Motor neuron (in vitro differentiated cells): ENCODE results near the gene ECE1. TPM values are rescaled to one million over a fixed set of nuclear protein-coding genes. Genes with fewer than 3 reads are reported as not detected.
A peak's percentile ranks its signal among the peaks of the same experiment; 100 is the strongest.

ENCODE experiments used
- ATAC-seq, 8 experiments: fragments of 200-7000 bp; cut with Tn5 transposase; replicated peaks in 6 of 8; 2 replicates each; pipeline ENCODE4 v1.8.0; 2021; ENCODE audit warnings: mild to moderate bottlenecking in 8 of 8, moderate library complexity in 8 of 8
- H3K27ac ChIP-seq, 2 donors: fragments of 250-450 bp; sonication (Bioruptor Pico); 2 replicates each; pipeline ENCODE4 v1.9.0; 2021; ENCODE audit warnings: antibody characterized with exemption in 2 of 2, mild to moderate bottlenecking in 2 of 2, moderate library complexity in 1 of 2
- H3K4me1 ChIP-seq, 2 donors: fragments of 250-450 bp; sonication (Bioruptor Pico); replicated peaks in 1 of 2; 2 replicates each; pipeline ENCODE4 v1.6.1; 2021; ENCODE audit warnings: antibody characterized with exemption in 2 of 2, mild to moderate bottlenecking in 2 of 2, moderate library complexity in 1 of 2
- H3K4me3 ChIP-seq, 5 donors: fragments of 250-450 bp; sonication (Bioruptor Pico); 2 replicates each; pipeline ENCODE4 v1.9.0; 2021; ENCODE audit warnings: antibody characterized with exemption in 5 of 5, mild to moderate bottlenecking in 5 of 5, moderate library complexity in 4 of 5
- WGBS, 10 experiments: fragments of 450-650 bp; shearing (Covaris generic); methylation state at CpG; one replicate each; pipeline ENCODE4 v1.0.0; 2022; 5-methylcytosine and 5-hydroxymethylcytosine counted together
- in situ Hi-C, 9 experiments: fragments of 400-800 bp; cut with MboI; loops; one replicate each; pipeline ENCODE4 v1.15.0; 2021; ENCODE audit warnings: low sequenced_read_pairs in 9 of 9, low pct_unique_long_range_greater_than_20kb in 2 of 9; ENCODE audit not compliant: unreplicated experiment in 9 of 9
- total RNA-seq, 8 experiments: library from RNA; unstranded; fragments of 300-600 nt; gene quantifications; 2 replicates each; pipeline versions ENCODE4 v1.2.3 to v1.2.4, GENCODE V29; 2022

ECE1 gene
- total RNA-seq, 8 experiments from 2014 or later, result 5.3 to 49.7 (median 24.3) TPM

- no peak overlapping the region for H3K27ac ChIP-seq
- in situ Hi-C loops, result loop anchor here in 8 of 9 experiments (10.0 to 25.0 kb wide), 3 partner anchors 89 to 231 kb away; no protein-coding TSS in a partner anchor
- H3K4me3 ChIP-seq, result no peak overlapping the region
- WGBS, 10 experiments, result 83 to 100% (median 100%) methylated on average over 1 to 14 of the region's 14 CpGs; no CpG with 5 or more reads in 3 of the 10 experiments
- peaks cover 0 to 8% of the 10 kb centered on the region in 2 donors for H3K4me1 ChIP-seq
- no peak for ATAC-seq
Observed at GRCh38 chr1:21255943-21256320, 34.3 kb downstream of the ECE1 start.

GRCh38 chr1:21255284-21255942 lies 34.9 kb downstream of the ECE1 start:
- H3K4me1 ChIP-seq, result peaks cover 0 to 5% of the 10 kb centered on the region in 2 donors
- H3K4me3 ChIP-seq, result no peak overlapping the region
- WGBS, 10 experiments, result 0 to 83% (median 29%) methylated on average over 1 to 9 of the region's 11 CpGs; no CpG with 5 or more reads in 2 of the 10 experiments
- in situ Hi-C loops, result loop anchor here in 8 of 9 experiments (10.0 to 25.0 kb wide), 3 partner anchors 89 to 232 kb away; no protein-coding TSS in a partner anchor
- no peak overlapping the region for H3K27ac ChIP-seq
- ATAC-seq, result peak; percentile 79 to 99 (median 97)

GRCh38 chr1:21254335-21254951 lies 35.8 kb downstream of the ECE1 start:
- in situ Hi-C loops, result loop anchor here in 8 of 9 experiments (10.0 to 25.0 kb wide), 3 partner anchors 90 to 233 kb away; no protein-coding TSS in a partner anchor
- H3K4me3 ChIP-seq, result no peak overlapping the region
- peak in 3 of 8 experiments; percentile 4 to 11 (median 5) for ATAC-seq
- no peak overlapping the region for H3K27ac ChIP-seq
- peaks cover 0 to 5% of the 10 kb centered on the region in 2 donors for H3K4me1 ChIP-seq
- 24 to 100% (median 84%) methylated on average over 1 to 8 of the region's 8 CpGs; no CpG with 5 or more reads in 4 of the 10 experiments for WGBS, 10 experiments

GRCh38 chr1:21251773-21252471 lies 38.3 kb downstream of the ECE1 start:
- Histone ChIP-seq H3K4me3 (no peak overlapping the region), H3K4me1 (peaks cover 0 to 5% of the 10 kb centered on the region in 2 donors), H3K27ac (no peak overlapping the region)
- in situ Hi-C loops, result loop anchor here in 8 of 9 experiments (10.0 to 25.0 kb wide), 3 partner anchors 93 to 235 kb away; no protein-coding TSS in a partner anchor
- WGBS, 10 experiments, result 66 to 100% (median 83%) methylated on average over 1 to 4 of the region's 4 CpGs; no CpG with 5 or more reads in 4 of the 10 experiments
- ATAC-seq, result peak in 5 of 8 experiments; percentile 35 to 94 (median 54)

- peaks cover 0 to 5% of the 10 kb centered on the region in 2 donors for H3K4me1 ChIP-seq
- in situ Hi-C loops, result loop anchor here (10.0 to 25.0 kb wide), 6 partner anchors 95 to 712 kb away; partner anchors contain the start of gene RAP1GAP (in 1 of the 9)
- no peak overlapping the region for H3K4me3 ChIP-seq
- no peak overlapping the region for H3K27ac ChIP-seq
- no peak for ATAC-seq
- 93 to 100% (median 97%) methylated on average over 2 to 9 of the region's 9 CpGs; no CpG with 5 or more reads in 1 of the 10 experiments for WGBS, 10 experiments
Observed at GRCh38 chr1:21249940-21250493, 40.2 kb downstream of the ECE1 start.

- no peak for ATAC-seq
- H3K27ac ChIP-seq, result no peak overlapping the region
- in situ Hi-C loops, result loop anchor here in 4 of 9 experiments (10.0 to 25.0 kb wide), 4 partner anchors 117 to 714 kb away; partner anchors contain the start of gene RAP1GAP (in 1 of the 4)
Observed at GRCh38 chr1:21247892-21248715, 42.2 kb downstream of the ECE1 start.

GRCh38 chr1:21246905-21247642 lies 43.2 kb downstream of the ECE1 start:
- no peak for ATAC-seq
- 86 to 100% (median 91%) methylated on average over 1 to 20 of the region's 20 CpGs; no CpG with 5 or more reads in 1 of the 10 experiments for WGBS, 10 experiments
- Histone ChIP-seq H3K4me1 (peaks cover 0 to 2% of the 10 kb centered on the region in 2 donors), H3K4me3 (no peak overlapping the region), H3K27ac (no peak overlapping the region)
- in situ Hi-C loops, result loop anchor here in 4 of 9 experiments (10.0 to 25.0 kb wide), 4 partner anchors 118 to 715 kb away; partner anchors contain the start of gene RAP1GAP (in 1 of the 4)

More at GRCh38 chr1:21247892-21248715, 42.2 kb downstream of the ECE1 start:
- 72 to 100% (median 90%) methylated on average over 3 to 14 of the region's 14 CpGs; no CpG with 5 or more reads in 1 of the 10 experiments for WGBS, 10 experiments
- Histone ChIP-seq H3K4me1 (peaks cover 0 to 5% of the 10 kb centered on the region in 2 donors), H3K4me3 (no peak overlapping the region)

GRCh38 chr1:21245688-21246229 lies 44.5 kb downstream of the ECE1 start:
- in situ Hi-C loops, result loop anchor here in 4 of 9 experiments (10.0 to 25.0 kb wide), 4 partner anchors 119 to 717 kb away; partner anchors contain the start of gene RAP1GAP (in 1 of the 4)
- 83 to 100% (median 97%) methylated on average over 1 to 4 of the region's 4 CpGs for WGBS, 10 experiments

GRCh38 chr1:21244986-21245687 lies 45.1 kb downstream of the ECE1 start:
- in situ Hi-C loops, result loop anchor here in 4 of 9 experiments (10.0 to 25.0 kb wide), 4 partner anchors 120 to 717 kb away; partner anchors contain the start of gene RAP1GAP (in 1 of the 4)
- H3K4me3 ChIP-seq, result no peak overlapping the region
- H3K4me1 ChIP-seq, result no peaks in the 10 kb centered on the region
- no peak overlapping the region for H3K27ac ChIP-seq
- ATAC-seq, result no peak
- WGBS, 10 experiments, result 80 to 100% (median 85%) methylated on average over 1 to 9 of the region's 11 CpGs; no CpG with 5 or more reads in 2 of the 10 experiments

More at GRCh38 chr1:21245688-21246229, 44.5 kb downstream of the ECE1 start:
- H3K4me3 ChIP-seq, result no peak overlapping the region
- no peak overlapping the region for H3K27ac ChIP-seq
- H3K4me1 ChIP-seq, result no peaks in the 10 kb centered on the region
- ATAC-seq, result no peak

- WGBS, 10 experiments, result 73 to 100% (median 90%) methylated on average over 1 to 7 of the region's 10 CpGs; no CpG with 5 or more reads in 2 of the 10 experiments
- Histone ChIP-seq H3K4me1 (no peaks in the 10 kb centered on the region), H3K4me3 (no peak overlapping the region), H3K27ac (no peak overlapping the region)
- in situ Hi-C loops, result loop anchor here in 4 of 9 experiments (10.0 to 25.0 kb wide), 4 partner anchors 121 to 718 kb away; partner anchors contain the start of gene RAP1GAP (in 1 of the 4)
- no peak for ATAC-seq
Observed at GRCh38 chr1:21244154-21244553, 46.1 kb downstream of the ECE1 start.
